Activated CD8-positive, alpha-beta memory T cell treated with anti-CD3 and anti-CD28 coated beads, Interleukin-2, amount 50 U/mL, for 4 hours (primary cell): Measurements from ENCODE around the gene SIRT2.

Experiments used
- DNase-seq: peaks from one replicate; pipeline ENCODE4 v3.0.0-alpha.2; 2020

The SIRT2 gene

GRCh38 chr19:38919837-38920601, 20.6 kb upstream of the SIRT2 start:
- DNase-seq = no peak

- no peak for DNase-seq
Observed at GRCh38 chr19:38918526-38918925, 19.1 kb upstream of the SIRT2 start.

DNA sequence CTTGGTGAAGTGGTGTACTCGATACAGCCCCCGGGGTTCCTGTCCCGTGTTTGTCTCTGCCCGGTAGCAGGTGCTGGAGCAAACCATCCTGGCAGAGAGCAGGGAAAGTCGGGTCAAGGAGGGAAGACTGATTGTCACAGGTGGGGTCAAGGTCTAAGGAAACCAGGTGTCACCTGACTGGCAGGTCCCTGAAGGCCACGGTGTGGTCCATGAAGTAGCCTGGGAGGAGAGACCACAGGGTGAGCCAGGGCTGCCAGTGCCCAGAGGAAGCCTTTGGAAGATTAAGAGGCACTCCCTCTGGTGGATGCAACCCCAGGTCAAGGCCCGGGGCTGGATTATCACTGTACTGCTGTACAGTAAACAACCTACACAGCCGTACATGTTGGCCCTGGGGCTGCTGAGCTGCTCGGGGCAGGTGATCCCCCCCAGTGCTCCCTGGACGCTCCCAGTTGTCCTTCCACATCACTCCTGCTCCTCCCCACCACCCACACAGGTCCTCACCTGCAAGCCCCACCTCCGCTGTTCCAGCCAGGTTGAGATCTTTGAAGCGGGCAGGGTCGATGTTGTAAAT, 18.6 kb upstream of the SIRT2 start:
- DNase-seq = no peak

GRCh38 chr19:38917516-38917915, 18.1 kb upstream of the SIRT2 start:
- DNase-seq = no peak

GRCh38 chr19:38915329-38916321, 16.2 kb upstream of the SIRT2 start:
- DNase-seq = no peak

DNA sequence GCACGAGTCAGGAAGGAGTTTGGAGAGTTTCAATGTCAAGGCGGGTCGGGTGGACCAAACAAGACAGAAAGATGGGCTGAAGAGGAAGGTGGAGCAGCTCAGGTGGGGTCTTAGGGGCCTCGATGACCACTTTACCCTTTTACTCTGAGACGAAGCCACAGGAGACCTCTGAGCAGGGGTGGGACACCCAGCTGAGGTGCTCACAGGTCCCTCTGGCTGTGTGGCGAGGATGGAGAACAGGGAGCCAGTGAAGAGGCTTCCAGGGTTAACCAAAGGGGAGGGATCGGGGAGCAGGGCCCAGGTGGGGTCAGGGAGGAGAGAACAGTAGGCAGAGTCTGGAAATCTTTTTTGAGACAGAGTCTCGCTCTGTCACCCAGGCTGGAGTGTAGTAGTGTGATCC, 14.5 kb upstream of the SIRT2 start:
- DNase-seq = no peak

GRCh38 chr19:38912600-38913514, 13.4 kb upstream of the SIRT2 start:
- DNase-seq = no peak

DNA sequence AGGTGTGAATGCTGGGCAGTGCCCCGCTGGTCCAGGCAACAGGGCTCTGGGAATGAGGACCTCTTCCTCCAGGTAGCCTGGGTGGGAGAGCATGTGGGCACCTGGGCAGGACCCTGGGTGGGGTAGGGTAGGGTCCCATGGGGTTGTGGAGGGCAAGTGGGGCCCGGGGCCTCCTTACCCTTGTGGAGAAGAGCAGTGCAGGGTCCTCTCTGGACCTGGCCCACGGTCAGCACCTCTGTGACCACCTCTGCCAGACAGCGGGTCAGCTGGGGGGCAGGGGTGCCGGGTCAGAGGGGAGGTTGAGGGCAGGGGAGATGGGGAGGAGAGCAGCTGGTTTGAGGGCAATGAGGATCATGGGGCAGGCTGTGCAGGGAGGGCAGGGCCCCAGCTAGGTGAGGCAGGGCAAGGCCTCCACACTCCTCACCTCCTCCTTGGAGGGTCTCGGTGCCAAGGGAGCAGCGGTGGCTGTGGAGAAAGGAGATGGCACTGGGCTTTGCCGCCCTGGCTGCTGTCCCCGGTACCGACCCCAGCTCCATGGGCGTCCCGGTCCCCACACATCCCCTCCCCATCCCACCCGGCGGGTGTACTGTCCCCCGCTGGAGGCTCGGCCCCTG, 12.1 kb upstream of the SIRT2 start:
- no peak for DNase-seq

GRCh38 chr19:38910488-38910887, 11.1 kb upstream of the SIRT2 start:
- no peak for DNase-seq

DNA sequence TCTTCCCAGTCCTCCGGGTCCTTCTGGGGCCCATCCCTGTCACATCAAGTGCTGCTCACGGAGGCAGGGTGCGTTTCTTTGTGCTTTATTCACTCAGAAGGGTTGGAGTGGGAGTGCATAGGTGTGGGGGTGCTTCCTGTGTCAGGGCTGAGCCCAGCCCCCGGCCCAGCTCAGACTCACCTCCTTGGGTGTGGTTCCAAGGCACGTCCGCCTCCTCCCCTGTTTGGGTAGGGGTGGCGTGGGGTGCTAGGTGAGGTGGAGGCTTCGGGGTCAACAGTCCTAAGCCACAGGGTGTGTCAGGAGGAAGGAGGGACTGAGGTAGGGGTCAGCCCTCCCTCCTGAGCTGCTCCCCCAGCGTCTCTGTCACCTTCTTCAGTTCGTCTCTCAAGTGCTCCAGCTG, 9.5 kb upstream of the SIRT2 start:
- no peak for DNase-seq

- no peak for DNase-seq
Observed at GRCh38 chr19:38907670-38908069, 8.3 kb upstream of the SIRT2 start.

DNA sequence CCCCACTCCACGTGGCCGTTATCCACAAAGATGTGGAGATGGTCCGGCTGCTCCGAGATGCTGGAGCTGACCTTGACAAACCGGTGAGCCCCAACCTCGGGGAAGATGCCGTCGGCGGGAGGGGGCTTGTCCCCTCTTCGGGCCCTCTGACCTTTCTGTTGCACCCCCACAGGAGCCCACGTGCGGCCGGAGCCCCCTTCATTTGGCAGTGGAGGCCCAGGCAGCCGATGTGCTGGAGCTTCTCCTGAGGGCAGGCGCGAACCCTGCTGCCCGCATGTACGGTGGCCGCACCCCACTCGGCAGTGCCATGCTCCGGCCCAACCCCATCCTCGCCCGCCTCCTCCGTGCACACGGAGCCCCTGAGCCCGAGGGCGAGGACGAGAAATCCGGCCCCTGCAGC, 7.8 kb upstream of the SIRT2 start:
- DNase-seq = no peak

GRCh38 chr19:38905620-38906019, 6.2 kb upstream of the SIRT2 start:
- DNase-seq = no peak

DNA sequence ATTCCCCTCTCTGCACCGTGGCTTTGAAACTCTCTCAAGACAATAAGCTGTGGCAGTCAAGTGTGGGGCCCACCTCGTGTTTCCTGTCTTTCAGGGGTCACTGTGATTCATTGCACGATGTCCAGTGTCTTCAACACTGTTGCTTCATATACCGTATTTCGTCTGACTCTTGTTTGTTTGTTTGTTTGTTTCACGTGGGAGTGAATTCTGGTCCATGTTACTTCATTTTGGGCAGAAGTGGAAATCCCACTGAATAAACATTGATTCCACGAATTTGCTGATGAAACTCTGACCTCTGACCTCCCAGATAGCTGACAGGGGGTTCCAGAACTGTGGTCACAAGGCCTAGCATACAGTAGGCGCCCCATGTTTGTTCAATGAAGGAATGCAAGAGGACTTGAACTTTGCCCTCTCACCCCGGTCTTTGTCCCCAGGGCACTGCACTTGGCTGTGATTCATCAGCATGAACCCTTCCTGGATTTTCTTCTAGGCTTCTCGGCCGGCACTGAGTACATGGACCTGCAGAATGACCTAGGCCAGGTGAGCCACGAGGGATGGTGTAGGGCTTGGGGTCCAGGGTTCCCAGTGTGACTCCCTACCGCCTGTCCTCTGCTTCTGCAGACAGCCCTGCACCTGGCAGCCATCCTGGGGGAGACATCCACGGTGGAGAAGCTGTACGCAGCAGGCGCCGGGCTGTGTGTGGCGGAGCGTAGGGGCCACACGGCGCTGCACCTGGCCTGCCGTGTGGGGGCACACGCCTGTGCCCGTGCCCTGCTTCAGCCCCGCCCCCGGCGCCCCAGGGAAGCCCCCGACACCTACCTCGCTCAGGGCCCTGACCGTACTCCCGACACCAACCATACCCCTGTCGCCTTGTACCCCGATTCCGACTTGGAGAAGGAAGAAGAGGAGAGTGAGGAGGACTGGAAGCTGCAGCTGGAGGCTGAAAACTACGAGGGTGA, 5.4 kb upstream of the SIRT2 start:
- DNase-seq = no peak

- DNase-seq = no peak
Observed at GRCh38 chr19:38901683-38902082, 2.3 kb upstream of the SIRT2 start.

GRCh38 chr19:38900743-38901190, 1.3 kb upstream of the SIRT2 start:
- DNase-seq = no peak

DNA sequence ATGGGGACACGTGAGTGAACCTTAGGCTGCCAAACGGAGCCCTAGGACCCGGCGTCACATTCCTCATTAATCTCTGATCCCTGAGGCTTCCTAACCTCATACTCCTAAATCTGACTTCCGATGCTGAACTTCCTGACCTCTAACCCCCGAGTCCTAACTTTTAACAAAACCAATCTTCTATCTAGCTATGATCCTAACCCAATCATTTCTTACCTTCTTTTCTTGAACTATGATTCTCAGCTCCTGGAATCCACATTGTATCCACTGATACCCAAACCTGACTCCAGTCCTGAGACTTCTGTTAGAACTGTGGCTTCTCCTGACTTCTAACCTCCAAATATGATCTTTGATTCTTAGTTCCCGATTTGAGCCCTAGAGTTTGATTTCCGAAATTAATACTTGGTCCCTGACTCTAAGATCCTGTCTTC, 798 bp upstream of the SIRT2 start:
- no peak for DNase-seq

- no peak for DNase-seq
Observed at GRCh38 chr19:38898788-38899446, 501 bp downstream of the SIRT2 start.

DNA sequence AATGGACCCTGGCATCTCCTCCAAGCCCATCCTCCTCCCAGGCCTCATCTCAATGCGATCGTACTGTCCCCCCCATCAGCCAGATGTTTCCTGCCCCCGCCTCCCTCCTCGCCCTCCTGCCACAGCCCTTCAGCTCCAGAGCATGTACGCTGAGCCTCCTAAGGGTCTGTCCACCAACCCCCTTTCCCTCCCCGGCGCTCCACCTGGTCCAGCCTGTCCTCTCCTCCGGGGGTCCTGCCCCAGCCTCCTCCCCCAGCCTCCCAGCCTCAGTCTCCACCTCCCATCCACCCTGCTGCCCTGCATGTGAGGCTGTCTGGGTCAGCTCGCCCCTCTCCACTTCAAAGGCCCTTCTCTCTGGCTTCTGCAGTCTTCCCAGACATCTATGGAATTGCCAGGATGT, 4.5 kb downstream of the SIRT2 start:
- DNase-seq = no peak

GRCh38 chr19:38893341-38893771, 6.1 kb downstream of the SIRT2 start:
- no peak for DNase-seq
